Measurements from ENCODE around the gene DSCAM.

The DSCAM gene

GRCh38 chr21:40540216-40540615, 306.7 kb downstream of the DSCAM start:
- no peak overlapping the region for H3K27ac ChIP-seq (ENCODE audit: low read depth, low read length, poor library complexity, severe bottlenecking)

GRCh38 chr21:40534886-40535285, 312.1 kb downstream of the DSCAM start:
- Histone ChIP-seq H3K4me2 (ENCODE audit: low read length) (no peak overlapping the region), H3F3A (ENCODE audit: insufficient read depth, low read length) (no peaks in the 10 kb centered on the region), H2AFZ (ENCODE audit: low read length) (no peak overlapping the region), H3K9me2 (ENCODE audit: low read depth, low read length) (no peaks in the 10 kb centered on the region), H3K79me2 (ENCODE audit: insufficient read depth, low read length) (no peaks in the 10 kb centered on the region), H3K27ac (ENCODE audit: low read depth, low read length, poor library complexity, severe bottlenecking) (no peak overlapping the region), H3K9me3 (ENCODE audit: low read length) (no peaks in the 10 kb centered on the region), H3K4me1 (ENCODE audit: insufficient read depth, low read length, severe bottlenecking) (no peaks in the 10 kb centered on the region), H3K36me3 (ENCODE audit: insufficient read depth, low read length) (no peaks in the 10 kb centered on the region), H3K9ac (ENCODE audit: low read length) (no peak overlapping the region), H3K4me3 (ENCODE audit: low read depth, low read length, poor library complexity, severe bottlenecking) (no peak overlapping the region), H4K20me1 (ENCODE audit: insufficient read depth, low read length) (no peaks in the 10 kb centered on the region), H3K27me3 (ENCODE audit: insufficient read depth, low read length) (no peaks in the 10 kb centered on the region; the same call in 1 of the 2 replicates)
- TF ChIP-seq EZH2 (IDR thresholded peaks at IDR 0.05; ENCODE audit: borderline replicate concordance, low read length) (no peak), CTCF (IDR thresholded peaks at IDR 0.05; ENCODE audit: low read length) (no peak)

More at GRCh38 chr21:40540216-40540615, 306.7 kb downstream of the DSCAM start:
- TF ChIP-seq CTCF (IDR thresholded peaks at IDR 0.05; ENCODE audit: low read length) (no peak), EZH2 (IDR thresholded peaks at IDR 0.05; ENCODE audit: borderline replicate concordance, low read length) (no peak)
- H2AFZ ChIP-seq (ENCODE audit: low read length): no peak overlapping the region
- no peaks in the 10 kb centered on the region; the same call in 1 of the 2 replicates for H3K27me3 ChIP-seq (ENCODE audit: insufficient read depth, low read length)
- H3K9ac ChIP-seq (ENCODE audit: low read length): no peak overlapping the region
- no peaks in the 10 kb centered on the region for H3K36me3 ChIP-seq (ENCODE audit: insufficient read depth, low read length)
- H3K9me2 ChIP-seq (ENCODE audit: low read depth, low read length): no peaks in the 10 kb centered on the region
- H3K9me3 ChIP-seq (ENCODE audit: low read length): no peaks in the 10 kb centered on the region
- H3K4me2 ChIP-seq (ENCODE audit: low read length): no peak overlapping the region
- no peaks in the 10 kb centered on the region for H3F3A ChIP-seq (ENCODE audit: insufficient read depth, low read length)
- H4K20me1 ChIP-seq (ENCODE audit: insufficient read depth, low read length): no peaks in the 10 kb centered on the region
- H3K4me3 ChIP-seq (ENCODE audit: low read depth, low read length, poor library complexity, severe bottlenecking): no peak overlapping the region
- no peaks in the 10 kb centered on the region for H3K79me2 ChIP-seq (ENCODE audit: insufficient read depth, low read length)
- no peaks in the 10 kb centered on the region for H3K4me1 ChIP-seq (ENCODE audit: insufficient read depth, low read length, severe bottlenecking)

DNA sequence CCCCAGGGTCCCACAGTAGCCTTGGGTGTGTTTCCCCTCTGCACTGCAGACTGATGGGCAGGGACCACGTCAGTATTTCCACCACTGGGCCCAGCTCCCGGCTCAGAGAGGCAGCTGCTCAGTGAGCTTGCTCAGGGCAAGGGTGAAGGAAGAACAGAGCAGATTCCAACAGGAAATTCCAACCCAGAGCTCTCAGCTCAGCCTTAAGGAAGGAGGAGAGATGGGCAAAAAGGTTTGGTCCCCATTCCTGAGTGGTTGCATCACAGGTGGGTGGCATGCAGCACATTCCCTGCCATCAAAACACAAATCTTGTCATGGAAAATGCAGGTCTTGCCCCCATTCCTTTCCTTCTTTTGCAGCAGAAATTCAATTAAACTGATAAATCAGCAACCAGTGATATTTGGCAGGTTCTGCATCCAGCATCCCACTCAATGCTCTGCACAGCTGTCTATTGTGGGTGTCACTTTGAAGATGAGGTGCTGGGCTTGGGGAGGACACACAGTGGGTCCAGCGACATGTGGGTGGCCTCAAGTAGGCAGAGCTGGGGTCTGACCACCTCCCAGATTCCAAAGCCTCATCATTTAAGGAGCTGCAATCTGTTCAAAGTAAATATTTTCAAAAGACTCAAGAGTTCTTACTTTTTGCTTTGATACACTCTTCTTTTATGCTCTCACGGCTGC, 315.4 kb downstream of the DSCAM start:
- Histone ChIP-seq H3F3A (ENCODE audit: insufficient read depth, low read length) (no peaks in the 10 kb centered on the region), H3K27ac (ENCODE audit: low read depth, low read length, poor library complexity, severe bottlenecking) (no peak overlapping the region), H3K9me2 (ENCODE audit: low read depth, low read length) (no peaks in the 10 kb centered on the region), H3K79me2 (ENCODE audit: insufficient read depth, low read length) (no peaks in the 10 kb centered on the region), H3K4me1 (ENCODE audit: insufficient read depth, low read length, severe bottlenecking) (no peaks in the 10 kb centered on the region), H3K4me3 (ENCODE audit: low read depth, low read length, poor library complexity, severe bottlenecking) (no peak overlapping the region), H3K4me2 (ENCODE audit: low read length) (no peak overlapping the region), H3K27me3 (ENCODE audit: insufficient read depth, low read length) (no peaks in the 10 kb centered on the region), H4K20me1 (ENCODE audit: insufficient read depth, low read length) (no peaks in the 10 kb centered on the region), H3K36me3 (ENCODE audit: insufficient read depth, low read length) (no peaks in the 10 kb centered on the region), H3K9me3 (ENCODE audit: low read length) (no peaks in the 10 kb centered on the region), H2AFZ (ENCODE audit: low read length) (no peak overlapping the region), H3K9ac (ENCODE audit: low read length) (no peak overlapping the region)
- no peak for TF ChIP-seq EZH2 (IDR thresholded peaks at IDR 0.05; ENCODE audit: borderline replicate concordance, low read length)
- TF ChIP-seq CTCF (IDR thresholded peaks at IDR 0.05; ENCODE audit: low read length): no peak

Data from OCI-LY1 (cell line).